M059J (cell line): ENCODE results near the gene KRCC1. TPM values are rescaled to one million over a fixed set of nuclear protein-coding genes. Genes with fewer than 3 reads are reported as not detected.
A peak's percentile ranks its signal among the peaks of the same experiment; 100 is the strongest.
"Not testable (repeated sequence)": the region's sequence is repeated elsewhere in the genome, so short reads cannot be mapped to it uniquely, and the experiment has no call there.

Experiments used
- DNase-seq: peaks from one replicate; pipeline ENCODE4 v3.0.0-alpha.2; 2012; ENCODE audit warnings: low read depth
- total RNA-seq: library from RNA; depleted of rRNA; stranded (reverse); fragments of >200 nt; shearing (Covaris generic); gene quantifications from 2 replicates; pipeline ENCODE4 v1.2.3, GENCODE V29; 2014

The KRCC1 gene
- total RNA-seq, 1 experiment from 2014 or later: 23.8 TPM

GRCh38 chr2:88077080-88077479 lies 21.5 kb upstream of the KRCC1 start:
- DNase-seq: no peak

DNA sequence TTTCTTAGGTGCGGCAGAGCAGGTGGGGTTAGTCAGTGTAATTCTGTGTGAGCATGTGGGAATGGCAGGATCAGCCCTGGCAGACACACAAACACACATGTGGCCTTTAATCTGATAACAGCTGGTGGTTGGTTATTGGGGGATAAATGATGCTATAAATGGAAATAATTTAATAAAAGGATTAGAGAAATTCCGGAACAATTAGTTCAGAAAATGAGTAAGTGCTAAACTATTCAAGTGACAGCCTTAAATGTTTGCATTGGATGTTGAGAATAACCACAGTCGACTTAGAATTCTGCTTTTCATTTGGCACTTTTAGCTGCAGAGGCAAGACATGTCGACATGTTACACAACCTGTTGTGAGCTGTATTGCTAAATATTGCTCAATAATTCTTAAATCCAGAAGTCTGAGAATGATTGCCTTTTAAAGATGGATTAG lies 19.3 kb upstream of the KRCC1 start:
- peak; percentile 56 for DNase-seq

- no peak for DNase-seq
Measured at GRCh38 chr2:88074150-88074549, 18.6 kb upstream of the KRCC1 start.

GRCh38 chr2:88071365-88071764 lies 15.8 kb upstream of the KRCC1 start:
- no peak for DNase-seq

DNA sequence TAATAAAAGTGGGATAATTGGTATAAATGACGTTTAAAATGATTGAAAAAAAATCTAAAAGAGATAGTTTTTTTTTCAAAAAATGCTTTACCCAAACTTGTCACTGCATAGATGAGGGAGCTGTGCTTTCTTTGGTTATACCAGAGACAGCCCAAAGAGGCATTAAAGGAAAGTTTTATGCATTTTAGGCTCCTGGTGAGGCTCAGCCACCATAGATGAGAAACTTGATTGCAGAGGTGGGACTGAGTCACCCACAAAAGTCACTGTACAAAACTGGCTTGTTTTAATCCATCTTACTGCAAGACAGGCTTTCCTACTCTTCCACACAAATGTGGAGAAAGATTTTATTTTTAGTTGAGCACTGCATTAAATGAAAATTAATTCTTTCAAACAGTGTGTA lies 14.5 kb upstream of the KRCC1 start:
- no peak for DNase-seq

DNA sequence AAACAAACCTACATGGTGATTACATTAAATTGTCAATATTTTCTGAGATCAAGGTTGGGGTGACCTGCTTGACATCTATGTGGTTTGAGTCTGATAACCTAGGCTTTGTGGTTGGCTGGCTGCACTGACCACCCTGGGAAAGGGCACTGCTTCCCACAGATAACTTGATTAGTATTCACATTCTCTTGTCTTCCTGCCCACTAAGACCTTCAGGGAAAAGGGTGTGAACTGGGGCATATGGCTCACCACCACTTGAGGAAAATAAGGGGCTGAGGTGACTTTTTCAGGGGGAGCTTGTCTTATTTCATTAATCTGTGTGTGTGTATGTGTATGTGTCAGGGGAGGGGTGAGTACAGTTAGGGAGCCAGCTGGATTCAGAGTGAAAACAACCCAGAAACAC lies 13.5 kb upstream of the KRCC1 start:
- no peak for DNase-seq

DNA sequence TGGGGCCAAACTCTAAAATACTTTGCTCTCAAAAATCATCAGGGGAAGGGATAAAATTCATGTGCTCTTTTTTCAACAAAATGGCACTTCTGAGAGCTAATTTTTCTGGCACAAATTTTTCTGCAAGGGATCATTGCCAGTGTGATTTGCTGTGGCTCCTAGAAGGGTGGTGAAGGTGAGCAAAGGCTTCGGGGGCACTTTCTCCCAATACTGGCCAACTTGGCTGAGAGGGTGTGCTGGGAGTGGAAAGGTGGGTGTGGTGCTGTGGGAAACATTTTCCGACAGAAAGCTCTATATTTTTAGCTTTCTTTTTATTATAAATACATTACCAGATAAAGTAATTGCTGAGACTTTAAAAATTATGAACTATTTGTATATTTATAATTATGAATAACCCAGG lies 12.5 kb upstream of the KRCC1 start:
- no peak for DNase-seq

- no peak for DNase-seq
Measured at GRCh38 chr2:88067598-88067997, 12.0 kb upstream of the KRCC1 start, which contains the start of gene SMYD1. Gene SMYD1, plus strand, starts transcription at chr2:88067825. Its CDS starts 40 bp downstream, at chr2:88067865.

DNA sequence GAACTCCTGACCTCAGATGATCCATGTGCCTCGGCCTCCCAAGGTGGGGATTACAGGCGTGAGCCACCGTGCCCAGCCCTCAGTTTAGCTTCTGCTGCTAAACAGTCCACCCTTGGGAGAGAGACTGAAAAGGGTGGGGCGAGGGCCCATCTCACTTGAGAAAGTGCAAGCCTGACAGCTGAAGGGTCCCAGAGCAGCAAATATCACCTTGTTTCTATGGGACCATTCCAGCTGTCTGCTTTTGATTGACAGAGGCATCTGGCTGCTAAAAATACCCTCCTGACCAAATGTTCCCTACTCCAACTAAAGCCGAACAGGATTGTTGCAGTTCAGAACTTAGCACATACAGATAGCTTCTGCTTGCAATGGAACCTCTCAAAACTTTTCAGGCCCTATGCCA lies 11.6 kb upstream of the KRCC1 start:
- DNase-seq: no peak

DNA sequence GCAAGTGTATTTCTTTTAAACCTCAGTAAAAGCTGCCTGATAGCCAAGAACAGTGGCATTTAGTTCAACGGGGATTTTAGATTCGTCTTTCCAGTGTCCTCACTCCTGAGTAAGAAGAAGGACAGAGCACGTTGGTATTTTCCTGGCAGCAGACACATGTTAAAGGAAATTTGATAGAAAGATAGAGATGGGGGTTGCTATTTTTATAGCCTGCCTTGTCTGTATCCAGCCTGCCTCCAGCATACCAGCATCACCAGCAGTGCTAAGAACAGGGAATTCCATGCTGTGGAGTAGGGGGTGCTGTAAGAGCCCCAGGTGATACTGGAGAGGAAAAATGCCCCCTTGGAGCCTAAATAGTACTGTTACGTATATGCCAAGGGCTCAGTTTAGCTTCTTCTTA lies 11.0 kb upstream of the KRCC1 start:
- DNase-seq: no peak

DNA sequence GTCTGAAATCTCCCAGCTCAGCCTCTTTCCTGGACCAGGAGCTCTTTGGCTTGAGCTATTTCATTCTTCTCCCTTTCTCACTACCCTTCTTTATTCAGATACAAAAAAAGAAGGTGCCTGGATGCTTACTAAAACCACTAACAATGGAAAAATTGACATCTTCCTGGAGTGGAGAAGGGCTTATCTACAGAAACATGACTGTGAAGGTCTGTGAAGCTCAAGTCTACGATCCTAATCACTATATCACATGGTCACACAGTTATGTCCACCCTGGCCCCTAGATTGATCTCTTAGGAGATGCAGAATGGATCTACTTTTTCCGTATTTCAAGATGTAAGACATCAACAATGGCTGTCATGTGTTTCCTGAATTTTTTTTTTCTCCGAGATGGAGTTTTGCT lies 5.7 kb upstream of the KRCC1 start:
- DNase-seq: no peak

- DNase-seq: no peak
Measured at GRCh38 chr2:88060907-88061275, 5.3 kb upstream of the KRCC1 start.

GRCh38 chr2:88059979-88060906 lies 4.7 kb upstream of the KRCC1 start:
- peak; percentile 25 for DNase-seq

- no peak for DNase-seq
Measured at GRCh38 chr2:88058191-88058590, 2.6 kb upstream of the KRCC1 start.

DNA sequence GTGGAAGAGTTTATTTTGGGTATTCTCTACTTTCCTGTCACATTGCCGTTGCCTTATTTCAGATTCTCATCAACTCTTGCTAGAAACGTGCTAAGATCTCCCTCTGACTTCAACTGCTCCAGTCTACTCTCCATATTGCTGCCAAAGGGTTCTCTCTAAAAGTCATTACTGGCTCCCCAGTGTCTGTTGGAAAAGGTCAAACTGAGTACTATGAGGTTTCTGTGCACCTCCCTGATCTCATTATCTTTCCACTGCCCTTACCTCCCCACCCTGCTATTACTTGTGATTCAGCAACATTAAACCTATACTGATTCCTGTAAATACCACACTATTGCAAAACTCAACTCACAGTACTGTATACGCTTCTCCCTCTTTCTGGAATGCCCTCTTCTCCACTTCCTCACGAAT lies 1.9 kb upstream of the KRCC1 start:
- DNase-seq: no peak

- DNase-seq: peak; percentile 15
Measured at GRCh38 chr2:88054782-88055370, 707 bp downstream of the KRCC1 start.

DNA sequence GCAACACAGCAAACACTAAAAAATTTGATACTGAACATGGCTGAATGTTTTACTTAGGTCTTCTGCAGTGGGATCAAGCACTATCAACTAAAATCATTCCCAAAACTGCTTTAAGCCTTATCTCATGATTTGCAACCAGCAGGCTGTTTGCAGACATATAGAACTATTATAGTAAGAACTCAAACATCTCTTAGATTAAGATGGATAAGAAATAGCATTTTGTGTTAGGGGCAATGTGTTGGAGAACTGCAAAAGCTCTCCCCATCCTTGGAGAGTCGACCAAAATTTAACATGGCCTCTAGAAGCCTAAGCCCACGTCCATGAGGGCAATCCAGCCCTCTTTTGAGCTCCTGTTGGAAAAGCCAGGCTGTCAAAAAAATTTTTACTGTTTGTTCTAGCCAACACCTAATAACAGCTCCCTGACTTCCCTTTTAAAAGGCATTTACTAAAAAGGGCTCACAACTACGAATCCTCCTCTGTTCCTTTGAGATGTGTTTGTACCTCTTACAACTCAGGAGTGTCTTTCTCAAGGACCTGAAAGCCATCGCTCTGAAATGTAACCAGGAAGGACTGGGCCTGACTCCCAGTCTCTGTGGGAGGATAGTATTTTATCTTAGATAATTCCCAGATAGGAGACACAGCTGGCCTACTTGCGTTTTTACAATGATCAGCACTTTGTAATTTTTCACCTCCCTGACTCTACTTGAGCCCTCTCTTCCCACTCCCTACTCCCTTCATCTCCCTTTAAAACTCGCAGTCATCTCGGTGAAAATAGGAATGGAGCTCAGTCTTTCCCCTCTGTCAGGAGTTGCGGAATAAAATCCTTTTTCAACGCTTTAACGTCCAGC lies 1.4 kb downstream of the KRCC1 start:
- no peak for DNase-seq

DNA sequence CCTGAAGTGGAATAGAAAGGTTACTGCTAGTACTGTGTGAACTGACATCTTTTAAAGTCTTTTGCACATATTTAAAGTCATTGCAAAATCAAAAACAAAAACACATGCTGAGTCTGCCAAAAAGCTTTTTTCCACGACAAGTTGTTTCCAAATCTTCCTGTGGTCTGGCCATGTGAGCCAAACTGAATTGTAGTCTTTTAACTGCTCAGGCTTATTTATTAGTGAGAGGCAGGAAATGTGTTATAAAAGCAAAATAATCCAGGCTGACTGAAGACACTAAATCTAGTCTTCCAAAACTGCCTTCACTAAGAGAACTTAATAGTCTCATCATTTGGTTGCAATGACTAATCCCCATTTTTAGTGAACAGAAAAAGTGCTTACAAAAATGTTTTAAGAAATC lies 2.3 kb downstream of the KRCC1 start:
- DNase-seq: no peak

- no peak for DNase-seq
Measured at GRCh38 chr2:88051792-88052191, 3.8 kb downstream of the KRCC1 start.

DNA sequence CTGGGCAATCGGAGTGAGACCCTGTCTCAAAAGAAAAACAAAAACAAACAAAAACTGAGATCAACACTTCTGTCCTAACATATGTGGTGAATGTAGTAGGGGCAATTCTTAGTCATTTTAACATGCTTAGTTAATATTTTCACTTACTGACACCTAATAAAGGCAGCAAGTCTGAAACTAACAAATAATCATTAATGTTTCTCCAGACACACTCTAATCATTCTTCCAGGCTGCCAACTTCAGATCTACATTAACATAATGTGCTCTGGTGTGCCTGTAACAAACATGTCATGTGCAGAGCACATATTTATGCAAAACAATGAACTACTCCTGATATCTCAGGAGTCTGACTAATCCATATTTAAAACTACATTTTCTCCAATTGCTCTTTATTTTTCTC lies 6.0 kb downstream of the KRCC1 start:
- no peak for DNase-seq

DNA sequence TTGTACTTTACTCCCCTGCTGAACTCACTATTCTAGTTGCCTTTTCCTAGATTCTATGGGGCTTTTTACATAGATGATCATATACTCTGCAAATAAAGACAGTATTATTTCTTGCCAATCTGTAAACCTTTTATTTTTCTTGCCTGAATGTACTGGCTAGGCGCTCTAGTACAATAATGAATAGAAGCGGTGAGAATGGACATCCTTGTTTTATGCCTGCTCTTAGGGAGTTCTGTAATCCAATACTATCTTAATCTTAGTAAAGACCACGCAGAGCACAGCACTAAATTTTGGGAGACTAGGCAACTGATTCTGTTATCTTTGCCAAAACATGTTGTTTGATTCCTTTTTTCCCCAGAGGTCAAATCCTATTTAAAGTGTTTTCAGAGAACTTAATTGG lies 7.0 kb downstream of the KRCC1 start:
- DNase-seq: no peak

GRCh38 chr2:88045561-88045960 lies 10.0 kb downstream of the KRCC1 start:
- DNase-seq: not testable (repeated sequence)
